A673 (cell line): ENCODE results near the gene UBE2D1. TPM values are rescaled to one million over a fixed set of nuclear protein-coding genes. Genes with fewer than 3 reads are reported as not detected.

ENCODE experiments used
- BruUV-seq: library from RNA; stranded (reverse); fragments of 400-500 nt; replicated peaks from 2 replicates; lab custom pipeline; 2021; lab: Mats Ljungman, UMichigan
- CTCF ChIA-PET: fragments of 300-600 bp; sonication (Branson Sonifier 250); formaldehyde crosslinking; loops from one replicate; lab custom pipeline; 2022; ENCODE audit warnings: antibody characterized with exemption; lab: Charles Lee
- POLR2A ChIA-PET: fragments of 300-600 bp; sonication (Branson Sonifier 250); formaldehyde crosslinking; loops from one replicate; lab custom pipeline; 2022; ENCODE audit warnings: antibody characterized with exemption; ENCODE audit not compliant: low non-redundant PET; lab: Charles Lee
- DNase-seq: peaks from one replicate; pipeline ENCODE4 v3.0.0-alpha.2; 2015; ENCODE audit warnings: low spot score
- H3K27ac ChIP-seq: fragments of 200-600 bp; sonication (generic); 2 replicates; pipeline ENCODE4 v1.5.1; 2016; ENCODE audit warnings: mixed run types, low read depth, mild to moderate bottlenecking, mixed read lengths, antibody characterized with exemption, low read length; ENCODE audit not compliant: poor library complexity, severe bottlenecking
- H3K27me3 ChIP-seq: fragments of 200-600 bp; sonication (generic); replicated peaks from 2 replicates; pipeline ENCODE4 v1.6.1; 2017; ENCODE audit warnings: mixed run types, low read depth, mild to moderate bottlenecking, mixed read lengths, antibody characterized with exemption, low read length; ENCODE audit not compliant: insufficient read depth, poor library complexity
- H3K36me3 ChIP-seq: fragments of 200-600 bp; sonication (generic); 2 replicates; pipeline ENCODE4 v1.6.1; 2016; ENCODE audit warnings: mixed run types, mild to moderate bottlenecking, mixed read lengths, antibody characterized with exemption, low read length; ENCODE audit not compliant: insufficient read depth, poor library complexity, severe bottlenecking
- H3K4me1 ChIP-seq: fragments of 200-600 bp; sonication (generic); 2 replicates; pipeline ENCODE4 v1.6.1; 2017; ENCODE audit warnings: mixed run types, mild to moderate bottlenecking, mixed read lengths, antibody characterized with exemption, low read length; ENCODE audit not compliant: insufficient read depth, poor library complexity, severe bottlenecking
- H3K4me3 ChIP-seq: fragments of 200-600 bp; sonication (generic); 2 replicates; pipeline ENCODE4 v1.5.1; 2016; ENCODE audit warnings: low read depth, mixed run types, mild to moderate bottlenecking, mixed read lengths, low read length; ENCODE audit not compliant: poor library complexity, severe bottlenecking
- H3K9me3 ChIP-seq: fragments of 200-600 bp; sonication (generic); 2 replicates; pipeline ENCODE4 v1.6.1; 2016; ENCODE audit warnings: mixed run types, low read depth, mild to moderate bottlenecking, mixed read lengths, antibody characterized with exemption, low read length; ENCODE audit not compliant: poor library complexity, severe bottlenecking
- EZH2 ChIP-seq: fragments of 200-600 bp; sonication (generic); IDR thresholded peaks from 2 replicates; pipeline ENCODE4 v1.6.1; 2017; ENCODE audit warnings: borderline replicate concordance, low read depth, mild to moderate bottlenecking, mixed read lengths, antibody characterized with exemption, low read length; ENCODE audit not compliant: poor library complexity, severe bottlenecking
- intact Hi-C: fragments of 100-400 bp; cut with micrococcal nuclease; formaldehyde crosslinking; loops from one replicate; pipeline ENCODE4 v1.10.0; 2022; ENCODE audit not compliant: unreplicated experiment
- total RNA-seq: library from RNA; stranded (reverse); gene quantifications from 2 replicates; pipeline ENCODE4 v1.2.3, GENCODE V29; 2021
- TF ChIP-seq, protein P1 (sequence below): fragments of 300-800, 200-600 bp; sonication (generic); conservative IDR thresholded peaks from 2 replicates; pipeline ENCODE4 v1.5.1; 2017; ENCODE audit warnings: low read depth, mild to moderate bottlenecking, antibody characterized with exemption, low read length, moderate library complexity, mixed read lengths

Gene UBE2D1
- total RNA-seq, 1 experiment from 2014 or later: 16.9 TPM

DNA sequence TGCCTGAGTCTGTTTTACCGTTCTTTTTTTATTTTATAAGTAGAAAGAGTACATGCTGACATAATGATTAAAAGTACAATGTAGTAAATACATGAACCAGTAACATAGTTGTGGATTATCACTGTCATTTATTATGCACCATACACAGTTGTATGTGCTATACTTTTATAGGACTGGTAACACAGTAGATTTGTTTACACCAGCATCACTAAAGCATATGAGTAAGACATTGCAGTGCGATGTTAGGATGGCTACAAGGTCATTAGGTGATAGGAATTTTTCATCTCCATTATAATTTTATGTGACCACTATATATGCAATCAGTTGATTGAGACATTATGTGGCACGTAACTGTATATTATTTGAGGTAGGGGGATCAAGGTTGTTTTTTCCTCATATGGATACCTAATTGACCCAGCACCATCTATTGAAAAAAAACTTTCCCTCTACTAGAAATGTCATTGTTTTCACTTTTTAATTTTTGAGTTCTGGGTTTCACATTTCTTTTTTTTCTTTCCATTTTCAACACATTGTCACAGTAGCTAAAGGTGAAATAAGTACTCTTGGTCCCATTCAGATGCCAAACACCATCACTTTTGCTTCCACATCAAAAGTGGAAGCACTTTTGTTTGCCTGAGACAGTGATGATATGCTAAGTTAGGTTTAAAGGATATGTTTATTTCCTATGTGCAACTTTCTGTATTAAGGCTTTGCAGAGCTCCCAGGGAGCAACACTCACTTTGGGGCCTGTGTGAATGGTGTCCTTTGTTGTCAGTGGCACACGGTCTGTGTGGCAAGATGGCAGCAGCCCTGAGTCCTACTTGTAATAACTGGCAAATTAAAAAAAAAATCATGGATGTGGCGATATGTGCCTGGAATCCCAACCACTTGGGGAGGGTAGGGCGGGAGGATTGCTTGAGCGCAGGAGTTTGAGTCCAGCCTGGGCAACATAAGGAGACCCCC lies 17.1 kb downstream of the UBE2D1 start:
- Histone ChIP-seq H3K9me3 (no peaks in the 10 kb centered on the region), H3K4me1 (peaks cover 50% of the 10 kb centered on the region), H3K27ac (no peak overlapping the region), H3K36me3 (no peaks in the 10 kb centered on the region), H3K4me3 (no peak overlapping the region), H3K27me3 (no peaks in the 10 kb centered on the region)
- ChIA-PET CTCF (no interaction called here), POLR2A (no interaction called here)
- no peak for TF ChIP-seq EZH2
- TF ChIP-seq, protein P1, sequence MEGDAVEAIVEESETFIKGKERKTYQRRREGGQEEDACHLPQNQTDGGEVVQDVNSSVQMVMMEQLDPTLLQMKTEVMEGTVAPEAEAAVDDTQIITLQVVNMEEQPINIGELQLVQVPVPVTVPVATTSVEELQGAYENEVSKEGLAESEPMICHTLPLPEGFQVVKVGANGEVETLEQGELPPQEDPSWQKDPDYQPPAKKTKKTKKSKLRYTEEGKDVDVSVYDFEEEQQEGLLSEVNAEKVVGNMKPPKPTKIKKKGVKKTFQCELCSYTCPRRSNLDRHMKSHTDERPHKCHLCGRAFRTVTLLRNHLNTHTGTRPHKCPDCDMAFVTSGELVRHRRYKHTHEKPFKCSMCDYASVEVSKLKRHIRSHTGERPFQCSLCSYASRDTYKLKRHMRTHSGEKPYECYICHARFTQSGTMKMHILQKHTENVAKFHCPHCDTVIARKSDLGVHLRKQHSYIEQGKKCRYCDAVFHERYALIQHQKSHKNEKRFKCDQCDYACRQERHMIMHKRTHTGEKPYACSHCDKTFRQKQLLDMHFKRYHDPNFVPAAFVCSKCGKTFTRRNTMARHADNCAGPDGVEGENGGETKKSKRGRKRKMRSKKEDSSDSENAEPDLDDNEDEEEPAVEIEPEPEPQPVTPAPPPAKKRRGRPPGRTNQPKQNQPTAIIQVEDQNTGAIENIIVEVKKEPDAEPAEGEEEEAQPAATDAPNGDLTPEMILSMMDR: no peak
- intact Hi-C loops: no loop called here
- DNase-seq: no peak
- BruUV-seq: no TSS peak

DNA sequence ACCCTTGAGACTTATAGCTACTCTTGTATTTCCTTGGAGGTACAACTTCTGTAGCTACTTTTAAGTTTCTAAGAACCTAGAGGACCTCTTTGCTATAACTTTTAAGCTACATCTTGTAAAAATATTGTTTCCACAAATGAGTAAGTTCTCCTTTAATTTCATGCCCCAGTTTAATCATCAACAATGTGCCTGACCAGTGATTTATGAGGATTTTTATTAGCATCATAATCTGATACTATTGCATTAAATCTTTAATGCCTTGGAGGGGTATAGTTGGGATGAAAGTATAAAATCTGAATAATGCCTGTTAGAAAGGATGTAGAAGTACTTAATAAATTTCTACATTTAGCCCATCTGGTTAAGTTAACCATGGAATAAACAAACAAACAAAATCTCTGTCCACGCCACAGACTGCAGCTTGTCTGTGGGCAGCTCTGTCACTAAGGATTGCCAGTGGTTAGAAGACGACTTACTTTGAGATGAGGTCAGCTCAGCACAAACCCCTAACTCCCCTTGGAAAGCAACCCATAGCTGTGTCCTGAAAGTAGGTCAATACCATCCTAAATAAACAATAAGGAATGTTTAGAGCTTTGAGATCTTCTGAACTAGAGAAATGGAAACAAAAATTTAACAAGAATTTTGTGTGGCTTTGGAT lies 18.3 kb downstream of the UBE2D1 start:
- ChIA-PET CTCF (interaction anchor here (0.6 kb wide), 1 partner anchor 66 kb away, joined by 4 read pairs; no protein-coding TSS in a partner anchor), POLR2A (no interaction called here)
- H3K27ac ChIP-seq: no peak overlapping the region
- H3K4me1 ChIP-seq: peaks cover 50% of the 10 kb centered on the region
- no peaks in the 10 kb centered on the region for H3K9me3 ChIP-seq
- H3K36me3 ChIP-seq: no peaks in the 10 kb centered on the region
- H3K4me3 ChIP-seq: no peak overlapping the region
- no peak for TF ChIP-seq EZH2
- TF ChIP-seq, protein P1: no peak
- no peaks in the 10 kb centered on the region for H3K27me3 ChIP-seq
- intact Hi-C loops: no loop called here
- no TSS peak for BruUV-seq
- no peak for DNase-seq

DNA sequence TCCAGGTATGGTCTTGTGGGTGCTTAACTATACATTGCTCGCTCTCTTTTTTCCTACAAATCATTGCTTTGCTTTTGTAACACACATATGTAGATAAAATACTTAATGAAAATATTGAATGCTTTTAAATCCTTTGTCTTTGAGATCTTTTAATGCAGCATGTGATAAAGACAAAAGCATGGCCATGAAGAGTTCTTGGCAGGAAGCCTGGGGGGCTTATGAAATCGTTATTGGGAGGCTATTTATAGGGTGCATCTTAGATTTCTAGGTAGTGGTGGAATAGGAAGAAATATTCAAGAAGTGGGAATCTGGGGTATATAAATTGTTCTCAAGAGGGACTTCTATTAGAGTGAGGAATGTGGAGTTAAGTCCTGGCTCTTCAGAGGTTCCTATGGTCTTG lies 21.9 kb downstream of the UBE2D1 start:
- BruUV-seq: no TSS peak
- H3K4me1 ChIP-seq: peaks cover 32% of the 10 kb centered on the region
- no peak for TF ChIP-seq EZH2
- TF ChIP-seq, protein P1: no peak
- DNase-seq: peak; percentile 25
- no peaks in the 10 kb centered on the region for H3K9me3 ChIP-seq
- POLR2A ChIA-PET: no interaction called here
- H3K4me3 ChIP-seq: no peak overlapping the region
- H3K27me3 ChIP-seq: no peaks in the 10 kb centered on the region
- no peaks in the 10 kb centered on the region for H3K36me3 ChIP-seq
- intact Hi-C loops: no loop called here
- CTCF ChIA-PET: no interaction called here
- H3K27ac ChIP-seq: no peak overlapping the region
